GM19023 (cell line): ENCODE measurements around the gene TNFRSF14.

Experiments used
- ATAC-seq: cut with Tn5 transposase; IDR thresholded peaks from one replicate; pipeline ENCODE4 v1.9.1; 2021; ENCODE audit warnings: mild to moderate bottlenecking, moderate library complexity; ENCODE audit not compliant: unreplicated experiment

Gene TNFRSF14

GRCh38 chr1:2611621-2612437 is 55.7 kb downstream of the TNFRSF14 start:
- no peak for ATAC-seq

- ATAC-seq, result no peak
Observed at GRCh38 chr1:2612591-2613365, 56.6 kb downstream of the TNFRSF14 start.
